Esophagus muscularis mucosa (tissue), 4 donors: Measurements from ENCODE around the gene PIM2. TPM values are rescaled to one million over a fixed set of nuclear protein-coding genes. Genes with fewer than 3 reads are reported as not detected.

Experiments
- DNase-seq: peaks from one replicate; pipeline ENCODE4 v3.0.0-alpha.2; 2017; ENCODE audit errors: extremely low spot score
- H3K27ac ChIP-seq, 4 donors: fragments of 200-600 bp; sonication (generic); replicated peaks in 1 of 4; 1 replicate in 3 of 4; 2 replicates in 1 of 4; pipeline ENCODE4 v1.5.1; 2016 to 2019; ENCODE audit warnings: mild to moderate bottlenecking in 1 of 4
- H3K27me3 ChIP-seq, 4 donors: fragments of 200-600 bp; sonication (generic); one replicate each; pipeline versions ENCODE4 v1.5.1 to v1.6.0; 2016 to 2019
- H3K36me3 ChIP-seq, 4 donors: fragments of 200-600 bp; sonication (generic); one replicate each; pipeline ENCODE4 v1.5.1; 2016 to 2019
- H3K4me1 ChIP-seq, 4 donors: fragments of 200-600 bp; sonication (generic); one replicate each; pipeline ENCODE4 v1.5.1; 2016 to 2019
- H3K4me3 ChIP-seq, 4 donors: fragments of 200-600 bp; sonication (generic); 1 replicate in 2 of 4; 2 replicates in 2 of 4; pipeline ENCODE4 v1.5.1; 2016 to 2019; ENCODE audit warnings: mild to moderate bottlenecking in 4 of 4, moderate library complexity in 1 of 4
- H3K9me3 ChIP-seq, 4 donors: fragments of 200-600 bp; sonication (generic); 1 replicate in 3 of 4; 2 replicates in 1 of 4; pipeline ENCODE4 v1.5.1; 2016 to 2019
- CTCF ChIP-seq, 3 experiments: fragments of 200-600 bp in 2 of 3; fragments of 450-650 bp in 1 of 3; sonication (generic) in 2 of 3; IDR thresholded peaks; one replicate each; pipeline ENCODE4 v1.5.1; 2017 to 2019; ENCODE audit warnings: antibody characterized with exemption in 3 of 3, mild to moderate bottlenecking in 2 of 3, moderate library complexity in 1 of 3
- EP300 ChIP-seq: sonication (generic); formaldehyde crosslinking; IDR thresholded peaks from one replicate; pipeline ENCODE4 v1.6.1; 2017; ENCODE audit warnings: antibody characterized with exemption
- POLR2A ChIP-seq: fragments of 450-650 bp; IDR thresholded peaks from one replicate; pipeline ENCODE4 v1.6.1; 2017; ENCODE audit warnings: antibody characterized with exemption, moderate library complexity, mild to moderate bottlenecking, low read depth
- POLR2AphosphoS5 ChIP-seq, 2 donors: sonication (generic); formaldehyde crosslinking; IDR thresholded peaks; one replicate each; pipeline ENCODE4 v1.6.1; 2017; ENCODE audit warnings: antibody characterized with exemption in 2 of 2
- WGBS: methylation state at CpG from one replicate; pipeline ENCODE4 v1.1.5; 2018; 5-methylcytosine and 5-hydroxymethylcytosine counted together
- intact Hi-C: fragments of 100-400 bp; cut with DNase I; formaldehyde crosslinking; loops from one replicate; pipeline ENCODE4 v1.15.1; 2023
- total RNA-seq, 4 donors: library from RNA; depleted of rRNA; stranded (reverse); fragments of >200 nt; gene quantifications; one replicate each; pipeline versions ENCODE4 v1.1.0 to v1.2.1, GENCODE V29; 2016

Gene PIM2
- total RNA-seq, 4 donors from 2014 or later = 3.3 to 11.4 (median 7.3) TPM

- H3K9me3 ChIP-seq = no peaks in the 10 kb centered on the region
- H3K27me3 ChIP-seq = no peaks in the 10 kb centered on the region
- H3K36me3 ChIP-seq = peaks cover 0 to 20% (median 12%) of the 10 kb centered on the region in 4 donors
- peaks cover 9 to 38% (median 35%) of the 10 kb centered on the region in 4 donors for H3K4me1 ChIP-seq
- TF ChIP-seq POLR2A (no peak), CTCF (IDR thresholded peaks at IDR 0.05) (no peak), EP300 (no peak), POLR2AphosphoS5 (IDR thresholded peaks at IDR 0.05) (no peak)
- H3K4me3 ChIP-seq = no peak overlapping the region
- no peak for DNase-seq
- WGBS = 85% methylated on average over 5 of the region's 5 CpGs
- H3K27ac ChIP-seq = no peak overlapping the region
- intact Hi-C loops = no loop called here
Measured at GRCh38 chrX:48913605-48914366, 5.0 kb downstream of the PIM2 start.

- Histone ChIP-seq H3K4me1 (peaks cover 5 to 23% (median 17%) of the 10 kb centered on the region in 4 donors), H3K4me3 (peak within 1 kb of the TSS; percentile 59 to 80 (median 64)), H3K36me3 (peaks cover 0 to 29% (median 15%) of the 10 kb centered on the region in 4 donors), H3K27me3 (no peaks in the 10 kb centered on the region), H3K9me3 (no peaks in the 10 kb centered on the region), H3K27ac (peak within 1 kb of the TSS; percentile 78 to 84 (median 80))
- 41% methylated on average over 40 of the region's 60 CpGs for WGBS
- no peak for DNase-seq
- TF ChIP-seq POLR2A (peak; percentile 45), POLR2AphosphoS5 (IDR thresholded peaks at IDR 0.05) (peak; percentile 84 to 91), CTCF (IDR thresholded peaks at IDR 0.05) (peak in 1 of 3 experiments; percentile 10), EP300 (no peak)
- intact Hi-C loops = no loop called here
Measured at GRCh38 chrX:48911412-48912182, 7.2 kb downstream of the PIM2 start, which contains the start of gene SLC35A2. SLC35A2 (minus strand) TSS chrX:48911646; CDS start chrX:48911636, 10 bp downstream.

GRCh38 chrX:48910926-48911411 is 7.9 kb downstream of the PIM2 start:
- H3K27ac ChIP-seq = peak overlapping the region; percentile 78 to 84 (median 80)

More at GRCh38 chrX:48910926-48911411, 7.9 kb downstream of the PIM2 start:
- intact Hi-C loops = no loop called here
- peaks cover 0 to 36% (median 20%) of the 10 kb centered on the region in 4 donors for H3K36me3 ChIP-seq
- DNase-seq = no peak
- peak overlapping the region; percentile 59 to 80 (median 64) for H3K4me3 ChIP-seq
- no peaks in the 10 kb centered on the region for H3K9me3 ChIP-seq
- 24% methylated on average over 11 of the region's 12 CpGs for WGBS
- H3K27me3 ChIP-seq = no peaks in the 10 kb centered on the region
- TF ChIP-seq EP300 = no peak
- TF ChIP-seq POLR2AphosphoS5 (IDR thresholded peaks at IDR 0.05) = no peak
- no peak for TF ChIP-seq CTCF (IDR thresholded peaks at IDR 0.05)
- no peak for TF ChIP-seq POLR2A
- H3K4me1 ChIP-seq = peaks cover 5 to 21% (median 16%) of the 10 kb centered on the region in 4 donors
